Kidney epithelial cell (primary cell): ENCODE data around the gene RGPD3. TPM values are rescaled to one million over a fixed set of nuclear protein-coding genes. Genes with fewer than 3 reads are reported as not detected.
"Not testable (repeated sequence)": the region's sequence is repeated elsewhere in the genome, so short reads cannot be mapped to it uniquely, and the experiment has no call there.

ENCODE experiments used
- DNase-seq: peaks from one replicate; pipeline ENCODE4 v3.0.0-alpha.2; 2010; ENCODE audit warnings: low read depth
- H3K27me3 ChIP-seq: 2 replicates; pipeline ENCODE4 v1.6.0; 2011; ENCODE audit warnings: low read length; ENCODE audit not compliant: control insufficient read depth, insufficient read depth
- H3K36me3 ChIP-seq: 2 replicates; pipeline ENCODE4 v1.5.1; 2011; ENCODE audit warnings: low read length; ENCODE audit not compliant: control insufficient read depth, insufficient read depth
- H3K4me3 ChIP-seq: 2 replicates; pipeline ENCODE4 v1.5.1; 2011; ENCODE audit warnings: low read depth, mild to moderate bottlenecking, control low read depth, low read length
- CTCF ChIP-seq: IDR thresholded peaks from 2 replicates; pipeline ENCODE4 v1.5.1; 2011; ENCODE audit warnings: mild to moderate bottlenecking, moderate library complexity, low read length, control low read depth, inconsistent platforms; ENCODE audit not compliant: insufficient read depth, poor library complexity, severe bottlenecking
- total RNA-seq: library from RNA; depleted of rRNA; stranded (reverse); fragments of >200 nt; gene quantifications from 2 replicates; pipeline ENCODE4 v1.2.3, GENCODE V29; 2015

The RGPD3 gene
- total RNA-seq, 1 donor from 2014 or later: 0.46 TPM

GRCh38 chr2:106470658-106471057 lies 2.4 kb upstream of the RGPD3 start:
- not testable (repeated sequence) for H3K36me3 ChIP-seq, H3K4me3 ChIP-seq, DNase-seq, H3K27me3 ChIP-seq
- TF ChIP-seq CTCF: peak; percentile 8

GRCh38 chr2:106467516-106467915 lies 697 bp downstream of the RGPD3 start:
- not testable (repeated sequence) for H3K27me3 ChIP-seq, H3K4me3 ChIP-seq, H3K36me3 ChIP-seq, DNase-seq

GRCh38 chr2:106461882-106462281 lies 6.3 kb downstream of the RGPD3 start:
- H3K36me3 ChIP-seq, H3K4me3 ChIP-seq, DNase-seq, H3K27me3 ChIP-seq: not testable (repeated sequence)

GRCh38 chr2:106390680-106391079 lies 77.5 kb downstream of the RGPD3 start:
- not testable (repeated sequence) for H3K27me3 ChIP-seq, DNase-seq, H3K4me3 ChIP-seq, H3K36me3 ChIP-seq

GRCh38 chr2:106388814-106389410 lies 79.3 kb downstream of the RGPD3 start:
- H3K36me3 ChIP-seq, H3K4me3 ChIP-seq, DNase-seq, H3K27me3 ChIP-seq: not testable (repeated sequence)

GRCh38 chr2:106384548-106384947 lies 83.7 kb downstream of the RGPD3 start:
- H3K27me3 ChIP-seq, DNase-seq, H3K4me3 ChIP-seq, H3K36me3 ChIP-seq: not testable (repeated sequence)

- not testable (repeated sequence) for DNase-seq
These were observed 86.3 kb downstream of the RGPD3 start for GRCh38 chr2:106381867-106382266.

GRCh38 chr2:106379567-106379966 lies 88.6 kb downstream of the RGPD3 start:
- H3K36me3 ChIP-seq, DNase-seq, H3K27me3 ChIP-seq, H3K4me3 ChIP-seq: not testable (repeated sequence)

More at GRCh38 chr2:106381867-106382266, 86.3 kb downstream of the RGPD3 start:
- not testable (repeated sequence) for H3K36me3 ChIP-seq, H3K27me3 ChIP-seq, H3K4me3 ChIP-seq

GRCh38 chr2:106369182-106369581 lies 99.0 kb downstream of the RGPD3 start:
- H3K27me3 ChIP-seq, H3K4me3 ChIP-seq, DNase-seq, H3K36me3 ChIP-seq: not testable (repeated sequence)

- H3K27me3 ChIP-seq: no peaks in the 10 kb centered on the region
- TF ChIP-seq CTCF: no peak
- no peak overlapping the region for H3K4me3 ChIP-seq
- DNase-seq: no peak
- H3K36me3 ChIP-seq: no peaks in the 10 kb centered on the region
These were observed 101.9 kb downstream of the RGPD3 start for GRCh38 chr2:106366204-106366885.
